HK-2 (cell line): ENCODE measurements around the gene ARSD.

Experiments
- DNase-seq: peaks from one replicate; pipeline ENCODE4 v3.0.0-alpha.2; 2018; ENCODE audit not compliant: unreplicated experiment

ARSD gene

GRCh38 chrX:2854918-2855317 is 74.2 kb downstream of the ARSD start:
- no peak for DNase-seq
